Activated CD4-positive, alpha-beta T cell treated with anti-CD3 and anti-CD28 coated beads, Interleukin-2, amount 10 ng/mL, durations not matched to agents 24 days and 14 days (primary cell): Measurements from ENCODE around the gene ATP8B3. TPM values are rescaled to one million over a fixed set of nuclear protein-coding genes. Genes with fewer than 3 reads are reported as not detected.
"Not testable (repeated sequence)": the region's sequence is repeated elsewhere in the genome, so short reads cannot be mapped to it uniquely, and the experiment has no call there.

Experiments
- DNase-seq: peaks from one replicate; pipeline ENCODE4 v3.0.0; 2022
- H3K27ac Mint-ChIP-seq: one replicate; pipeline ENCODE4 v1.8.0; 2022; ENCODE audit warnings: mild to moderate bottlenecking, mixed read lengths
- H3K27me3 Mint-ChIP-seq: one replicate; pipeline ENCODE4 v1.8.0; 2022; ENCODE audit warnings: mixed read lengths
- H3K36me3 Mint-ChIP-seq: one replicate; pipeline ENCODE4 v1.8.0; 2022; ENCODE audit warnings: low read depth, mild to moderate bottlenecking, mixed read lengths
- H3K4me1 Mint-ChIP-seq: one replicate; pipeline ENCODE4 v1.8.0; 2021; ENCODE audit warnings: mixed read lengths
- H3K4me3 Mint-ChIP-seq: one replicate; pipeline ENCODE4 v1.8.0; 2022; ENCODE audit warnings: mild to moderate bottlenecking, moderate library complexity, mixed read lengths
- H3K9me3 Mint-ChIP-seq: one replicate; pipeline ENCODE4 v1.8.0; 2021; ENCODE audit warnings: mixed read lengths
- intact Hi-C: fragments of 100-400 bp; cut with micrococcal nuclease; formaldehyde crosslinking; loops from one replicate; pipeline ENCODE4 v1.15.1; 2023
- total RNA-seq: library from RNA; stranded (reverse); gene quantifications from 2 replicates; pipeline ENCODE4 v1.2.3, GENCODE V29; 2022

The ATP8B3 gene
- total RNA-seq, 1 donor from 2014 or later: 3.6 TPM

DNA sequence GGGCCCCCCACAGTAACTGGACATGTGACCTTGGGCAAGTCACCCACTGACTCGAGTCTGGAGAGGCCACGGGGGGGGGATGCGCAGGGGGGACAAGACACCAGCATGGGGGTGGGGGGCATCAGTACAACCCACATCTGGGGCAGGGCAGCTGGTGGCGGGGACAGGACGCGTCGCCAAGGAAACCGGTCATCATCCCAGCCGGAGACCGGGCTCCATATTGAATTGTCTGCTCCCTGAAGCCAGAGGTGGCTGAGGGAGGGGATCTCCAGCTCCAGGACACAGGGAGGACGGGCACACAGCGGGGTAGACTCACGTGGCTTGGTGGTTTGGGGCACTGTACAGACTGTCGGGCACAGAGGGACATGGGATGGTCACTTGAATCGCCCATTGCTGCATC, 47.3 kb downstream of the ATP8B3 start:
- intact Hi-C loops: loop anchor here (2.0 kb wide), 1 partner anchor 14 kb away; no protein-coding TSS in a partner anchor
- no peak overlapping the region for H3K4me3 Mint-ChIP-seq

GRCh38 chr19:1763648-1764639, 48.1 kb downstream of the ATP8B3 start:
- Mint-ChIP-seq H3K4me1 (peaks cover 2% of the 10 kb centered on the region), H3K36me3 (no peaks in the 10 kb centered on the region), H3K27ac (no peak overlapping the region), H3K27me3 (peaks cover 72% of the 10 kb centered on the region), H3K4me3 (no peak overlapping the region), H3K9me3 (no peaks in the 10 kb centered on the region)
- no peak for DNase-seq
- intact Hi-C loops: loop anchor here (2.0 kb wide), 1 partner anchor 13 kb away; no protein-coding TSS in a partner anchor

More for the DNA sequence above, 47.3 kb downstream of the ATP8B3 start:
- no peaks in the 10 kb centered on the region for H3K36me3 Mint-ChIP-seq
- H3K27ac Mint-ChIP-seq: no peak overlapping the region
- no peak for DNase-seq
- H3K4me1 Mint-ChIP-seq: peaks cover 2% of the 10 kb centered on the region
- peaks cover 68% of the 10 kb centered on the region for H3K27me3 Mint-ChIP-seq
- no peaks in the 10 kb centered on the region for H3K9me3 Mint-ChIP-seq

GRCh38 chr19:1762243-1763117, 49.6 kb downstream of the ATP8B3 start:
- Mint-ChIP-seq H3K27ac (no peak overlapping the region), H3K4me1 (peaks cover 2% of the 10 kb centered on the region), H3K9me3 (no peaks in the 10 kb centered on the region), H3K4me3 (no peak overlapping the region), H3K27me3 (peaks cover 68% of the 10 kb centered on the region), H3K36me3 (no peaks in the 10 kb centered on the region)
- no peak for DNase-seq
- intact Hi-C loops: no loop called here

DNA sequence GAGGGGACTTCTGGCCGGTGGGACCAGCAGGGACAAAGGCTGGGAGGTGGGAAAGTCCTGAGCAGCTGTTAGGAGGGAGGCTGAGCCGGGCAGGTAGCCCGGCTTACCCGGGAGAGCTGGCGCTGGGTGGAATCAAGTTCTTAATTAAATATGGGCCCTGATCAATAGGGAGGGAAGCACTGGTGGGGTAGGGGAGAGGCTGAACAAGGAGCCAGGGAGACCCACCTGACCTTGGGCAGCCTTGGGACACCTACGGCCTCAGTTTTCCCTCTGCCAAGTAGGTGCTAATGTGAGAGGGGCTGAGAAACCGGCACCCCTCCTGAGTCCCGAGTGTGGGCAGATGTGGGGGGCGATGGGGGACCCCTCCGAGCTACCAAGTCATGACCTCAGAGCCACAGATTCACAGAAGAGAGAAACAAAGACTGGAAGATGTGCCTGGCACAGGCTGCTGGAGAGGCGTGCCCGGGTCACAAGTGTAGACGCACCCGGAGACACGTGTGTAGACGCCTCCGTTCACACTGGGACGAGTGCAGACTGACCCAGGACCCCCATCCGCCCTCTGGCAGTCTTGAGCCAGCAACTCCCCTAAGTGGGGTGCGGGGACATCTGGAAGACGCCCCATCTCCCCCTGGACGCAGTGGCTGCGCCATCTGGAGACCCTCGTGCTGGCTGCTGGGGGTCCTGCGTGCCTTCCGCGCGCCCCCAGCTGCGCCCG, 50.4 kb downstream of the ATP8B3 start:
- Mint-ChIP-seq H3K27ac (peak overlapping the region; percentile 10), H3K36me3 (peaks cover 2% of the 10 kb centered on the region), H3K4me1 (peaks cover 2% of the 10 kb centered on the region), H3K9me3 (no peaks in the 10 kb centered on the region), H3K4me3 (no peak overlapping the region), H3K27me3 (peaks cover 72% of the 10 kb centered on the region)
- intact Hi-C loops: no loop called here
- no peak for DNase-seq

- H3K27ac Mint-ChIP-seq: peak overlapping the region; percentile 10
- H3K4me1 Mint-ChIP-seq, H3K36me3 Mint-ChIP-seq, H3K9me3 Mint-ChIP-seq, H3K4me3 Mint-ChIP-seq, DNase-seq, intact Hi-C loops: not testable (repeated sequence)
- peaks cover 72% of the 10 kb centered on the region for H3K27me3 Mint-ChIP-seq
These were observed 51.1 kb downstream of the ATP8B3 start for GRCh38 chr19:1760786-1761527.

DNA sequence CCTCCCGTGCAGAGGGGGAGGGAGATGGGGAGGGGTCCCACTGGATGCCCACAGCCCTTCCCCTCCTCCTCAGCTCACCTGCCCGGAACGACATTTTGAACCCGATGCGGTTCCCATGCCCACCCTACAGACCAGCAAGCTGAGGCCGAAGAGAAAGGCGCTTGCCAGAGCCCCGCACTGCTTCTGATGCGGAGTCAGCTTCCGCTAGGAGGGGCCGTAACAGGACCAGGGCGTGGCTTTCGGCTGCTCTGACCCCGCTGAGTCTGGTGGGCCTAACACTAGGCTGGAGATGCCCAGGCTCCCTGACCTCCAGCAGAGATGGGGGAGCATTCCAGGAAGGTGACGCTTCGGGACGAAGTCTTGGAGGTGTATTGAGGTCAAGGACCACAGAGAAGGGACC, 52.1 kb downstream of the ATP8B3 start:
- H3K9me3 Mint-ChIP-seq: no peaks in the 10 kb centered on the region
- peaks cover 4% of the 10 kb centered on the region for H3K36me3 Mint-ChIP-seq
- no peak overlapping the region for H3K27ac Mint-ChIP-seq
- H3K27me3 Mint-ChIP-seq: peaks cover 69% of the 10 kb centered on the region
- intact Hi-C loops: no loop called here
- H3K4me1 Mint-ChIP-seq: peaks cover 3% of the 10 kb centered on the region
- no peak overlapping the region for H3K4me3 Mint-ChIP-seq
- DNase-seq: no peak

- no peak overlapping the region for H3K4me3 Mint-ChIP-seq
- H3K27ac Mint-ChIP-seq: no peak overlapping the region
- peaks cover 4% of the 10 kb centered on the region for H3K36me3 Mint-ChIP-seq
- no peak for DNase-seq
- H3K4me1 Mint-ChIP-seq: peaks cover 3% of the 10 kb centered on the region
- H3K27me3 Mint-ChIP-seq: peaks cover 65% of the 10 kb centered on the region
- intact Hi-C loops: loop anchor here (5.0 kb wide), 1 partner anchor 292 kb away; no protein-coding TSS in a partner anchor
- no peaks in the 10 kb centered on the region for H3K9me3 Mint-ChIP-seq
These were observed 52.8 kb downstream of the ATP8B3 start for GRCh38 chr19:1758959-1759903.

DNA sequence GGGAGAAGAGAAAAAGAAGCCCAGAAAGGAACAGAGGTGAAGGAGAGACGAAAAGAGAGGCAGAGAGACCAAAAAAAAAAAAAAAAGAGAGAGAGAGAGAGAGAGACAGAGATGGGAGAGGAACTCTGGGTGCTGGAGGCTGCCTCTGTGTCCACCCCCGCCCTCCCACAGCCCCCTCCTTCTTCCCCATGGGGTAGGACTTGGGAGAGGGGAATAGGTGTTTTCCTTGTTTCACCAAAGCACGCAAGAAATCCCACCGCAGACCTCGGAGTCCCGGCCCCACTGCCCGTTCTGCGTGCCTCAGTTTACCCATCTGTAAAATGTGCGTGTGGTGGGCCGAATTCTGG, 53.9 kb downstream of the ATP8B3 start:
- H3K27ac Mint-ChIP-seq: no peak overlapping the region
- no peak for DNase-seq
- no peak overlapping the region for H3K4me3 Mint-ChIP-seq
- peaks cover 2% of the 10 kb centered on the region for H3K4me1 Mint-ChIP-seq
- H3K36me3 Mint-ChIP-seq: peaks cover 4% of the 10 kb centered on the region
- no peaks in the 10 kb centered on the region for H3K9me3 Mint-ChIP-seq
- intact Hi-C loops: loop anchor here (5.0 kb wide), 1 partner anchor 291 kb away; no protein-coding TSS in a partner anchor
- H3K27me3 Mint-ChIP-seq: peaks cover 55% of the 10 kb centered on the region

GRCh38 chr19:1757468-1758230, 54.4 kb downstream of the ATP8B3 start:
- Mint-ChIP-seq H3K4me1 (peaks cover 2% of the 10 kb centered on the region), H3K27me3 (peaks cover 55% of the 10 kb centered on the region), H3K27ac (no peak overlapping the region), H3K4me3 (no peak overlapping the region), H3K9me3 (no peaks in the 10 kb centered on the region), H3K36me3 (peaks cover 4% of the 10 kb centered on the region)
- DNase-seq: no peak
- intact Hi-C loops: loop anchor here (5.0 kb wide), 1 partner anchor 290 kb away; no protein-coding TSS in a partner anchor

DNA sequence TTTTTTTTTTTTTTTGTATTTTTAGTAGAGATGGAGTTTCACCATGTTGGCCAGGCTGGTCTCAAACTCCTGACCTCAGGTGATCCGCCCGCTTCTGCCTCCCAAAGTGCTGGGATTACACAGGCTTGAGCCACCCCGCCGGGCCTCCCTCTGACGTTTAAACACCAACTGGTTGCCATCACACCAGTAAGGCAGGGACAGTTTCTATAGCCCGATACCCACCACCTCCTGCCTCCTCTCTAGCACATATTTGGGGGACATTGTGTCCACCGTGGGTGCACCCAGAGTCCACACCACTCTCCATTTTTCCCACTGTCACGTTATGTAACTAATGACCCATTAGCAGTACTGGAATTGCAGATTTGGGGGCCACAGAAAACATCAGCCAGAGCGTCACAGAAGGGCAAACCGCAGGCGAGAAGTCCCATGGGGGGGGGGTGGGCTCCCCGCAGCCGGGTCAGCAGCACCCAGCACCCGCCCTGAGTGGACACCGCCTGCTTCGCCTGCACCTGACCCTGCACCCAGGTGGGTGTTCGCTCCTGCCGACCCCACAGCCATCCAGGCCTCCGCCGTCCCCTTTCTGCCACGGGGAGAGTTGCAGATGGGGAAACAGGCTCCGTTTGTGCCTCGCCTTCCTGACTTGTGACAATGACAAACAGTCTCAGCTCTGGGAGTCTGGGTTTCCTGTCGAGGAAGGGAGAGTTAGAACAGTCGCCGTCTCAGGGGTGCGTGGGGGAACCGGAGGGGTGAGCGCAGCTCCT, 55.2 kb downstream of the ATP8B3 start:
- intact Hi-C loops: loop anchor here (5.0 kb wide), 1 partner anchor 290 kb away; no protein-coding TSS in a partner anchor
- peak; percentile 64 for DNase-seq
- Mint-ChIP-seq H3K9me3 (no peaks in the 10 kb centered on the region), H3K27ac (no peak overlapping the region), H3K36me3 (peaks cover 4% of the 10 kb centered on the region), H3K4me3 (peak overlapping the region; percentile 41), H3K4me1 (peaks cover 2% of the 10 kb centered on the region), H3K27me3 (peaks cover 60% of the 10 kb centered on the region)

GRCh38 chr19:1756264-1756663, 55.8 kb downstream of the ATP8B3 start:
- Mint-ChIP-seq H3K27me3 (peaks cover 60% of the 10 kb centered on the region), H3K36me3 (peaks cover 4% of the 10 kb centered on the region), H3K9me3 (no peaks in the 10 kb centered on the region), H3K4me3 (no peak overlapping the region), H3K27ac (no peak overlapping the region), H3K4me1 (peaks cover 2% of the 10 kb centered on the region)
- intact Hi-C loops: loop anchor here (5.0 kb wide), 1 partner anchor 289 kb away; no protein-coding TSS in a partner anchor
- DNase-seq: no peak
